Endothelial cell (in vitro differentiated cells): ENCODE data around the gene ATCAY. TPM values are rescaled to one million over a fixed set of nuclear protein-coding genes. Genes with fewer than 3 reads are reported as not detected.
A peak's percentile ranks its signal among the peaks of the same experiment; 100 is the strongest.
"Not testable (repeated sequence)": the region's sequence is repeated elsewhere in the genome, so short reads cannot be mapped to it uniquely, and the experiment has no call there.

Source experiments
- DNase-seq: peaks from one replicate; pipeline ENCODE4 v3.0.0; 2021; ENCODE audit warnings: low spot score
- H3K27ac Mint-ChIP-seq: one replicate; pipeline ENCODE4 v1.8.0; 2021; ENCODE audit warnings: mixed read lengths, inconsistent platforms; ENCODE audit not compliant: unreplicated experiment
- H3K27me3 Mint-ChIP-seq: one replicate; pipeline ENCODE4 v1.8.0; 2021; ENCODE audit warnings: mild to moderate bottlenecking, moderate library complexity, mixed read lengths, inconsistent platforms; ENCODE audit not compliant: unreplicated experiment
- H3K36me3 Mint-ChIP-seq: one replicate; pipeline ENCODE4 v1.8.0; 2021; ENCODE audit warnings: mild to moderate bottlenecking, low read depth, mixed read lengths, inconsistent platforms; ENCODE audit not compliant: unreplicated experiment
- H3K4me1 Mint-ChIP-seq: one replicate; pipeline ENCODE4 v1.8.0; 2021; ENCODE audit warnings: mild to moderate bottlenecking, mixed read lengths, inconsistent platforms; ENCODE audit not compliant: unreplicated experiment
- H3K4me3 Mint-ChIP-seq: one replicate; pipeline ENCODE4 v1.8.0; 2021; ENCODE audit warnings: mild to moderate bottlenecking, mixed read lengths, inconsistent platforms; ENCODE audit not compliant: unreplicated experiment
- H3K9me3 Mint-ChIP-seq: one replicate; pipeline ENCODE4 v1.8.0; 2021; ENCODE audit warnings: mixed read lengths, inconsistent platforms; ENCODE audit not compliant: unreplicated experiment
- CTCF ChIP-seq: fragments of 200-600 bp; sonication (generic); IDR thresholded peaks from one replicate; pipeline ENCODE4 v1.5.0; 2021; ENCODE audit warnings: antibody characterized with exemption; ENCODE audit not compliant: unreplicated experiment
- total RNA-seq: library from RNA; stranded (reverse); fragmentation: NEBNext Ultra II Directional; extraction: Animal tissue kit (Norgen Biotek cat#: 25700); gene quantifications from one replicate; pipeline ENCODE4 v1.2.1, GENCODE V29; 2021; ENCODE audit not compliant: unreplicated experiment

Gene ATCAY
- total RNA-seq, 1 donor from 2014 or later, result 0.67 TPM

GRCh38 chr19:3949294-3949693 lies 68.8 kb downstream of the ATCAY start:
- Mint-ChIP-seq H3K9me3 (no peaks in the 10 kb centered on the region), H3K27ac (no peak overlapping the region), H3K36me3 (no peaks in the 10 kb centered on the region), H3K27me3 (peaks cover 20% of the 10 kb centered on the region), H3K4me1 (no peaks in the 10 kb centered on the region), H3K4me3 (no peak overlapping the region)
- no peak for DNase-seq
- no peak for TF ChIP-seq CTCF

- H3K4me1 Mint-ChIP-seq, result no peaks in the 10 kb centered on the region
- TF ChIP-seq CTCF, result no peak
- peaks cover 23% of the 10 kb centered on the region for H3K27me3 Mint-ChIP-seq
- no peaks in the 10 kb centered on the region for H3K9me3 Mint-ChIP-seq
- no peak overlapping the region for H3K4me3 Mint-ChIP-seq
- DNase-seq, result no peak
- no peak overlapping the region for H3K27ac Mint-ChIP-seq
- H3K36me3 Mint-ChIP-seq, result no peaks in the 10 kb centered on the region
Measured at GRCh38 chr19:3949997-3950859, 69.7 kb downstream of the ATCAY start.

- no peaks in the 10 kb centered on the region for H3K4me1 Mint-ChIP-seq
- no peak for DNase-seq
- TF ChIP-seq CTCF, result no peak
- peaks cover 26% of the 10 kb centered on the region for H3K27me3 Mint-ChIP-seq
- no peak overlapping the region for H3K27ac Mint-ChIP-seq
- no peak overlapping the region for H3K4me3 Mint-ChIP-seq
- no peaks in the 10 kb centered on the region for H3K36me3 Mint-ChIP-seq
- no peaks in the 10 kb centered on the region for H3K9me3 Mint-ChIP-seq
Measured at GRCh38 chr19:3950871-3951861, 70.7 kb downstream of the ATCAY start.

GRCh38 chr19:3952755-3953276 lies 72.3 kb downstream of the ATCAY start:
- not testable (repeated sequence) for H3K4me1 Mint-ChIP-seq, DNase-seq, H3K9me3 Mint-ChIP-seq, H3K36me3 Mint-ChIP-seq, H3K4me3 Mint-ChIP-seq
- H3K27me3 Mint-ChIP-seq, result peaks cover 26% of the 10 kb centered on the region
- H3K27ac Mint-ChIP-seq, result peak overlapping the region; percentile 24

- Mint-ChIP-seq H3K9me3 (no peaks in the 10 kb centered on the region), H3K4me3 (no peak overlapping the region), H3K36me3 (peaks cover 6% of the 10 kb centered on the region), H3K27ac (no peak overlapping the region), H3K27me3 (peaks cover 23% of the 10 kb centered on the region), H3K4me1 (no peaks in the 10 kb centered on the region)
- TF ChIP-seq CTCF, result no peak
- no peak for DNase-seq
Measured at GRCh38 chr19:3954107-3954506, 73.6 kb downstream of the ATCAY start.

GRCh38 chr19:3955276-3955675 lies 74.8 kb downstream of the ATCAY start:
- not testable (repeated sequence) for DNase-seq, H3K36me3 Mint-ChIP-seq, H3K4me1 Mint-ChIP-seq, H3K9me3 Mint-ChIP-seq, H3K4me3 Mint-ChIP-seq, H3K27ac Mint-ChIP-seq
- peaks cover 23% of the 10 kb centered on the region for H3K27me3 Mint-ChIP-seq
